ENCODE results near the gene PPP4R4. TPM values are rescaled to one million over a fixed set of nuclear protein-coding genes. Genes with fewer than 3 reads are reported as not detected.

The PPP4R4 gene
- total RNA-seq, 1 donor from 2014 or later, result 25.5 TPM

GRCh38 chr14:94291159-94291905 lies 117.2 kb downstream of the PPP4R4 start:
- no peaks in the 10 kb centered on the region for H3K36me3 ChIP-seq
- no peaks in the 10 kb centered on the region for H3F3A ChIP-seq (ENCODE audit: low read depth)
- H3K27ac Mint-ChIP-seq, result no peak overlapping the region
- no peaks in the 10 kb centered on the region for H3K36me3 Mint-ChIP-seq
- H3K4me2 ChIP-seq, result no peak overlapping the region
- H3K27me3 Mint-ChIP-seq (ENCODE audit: insufficient read depth, low read depth), result peaks cover 2% of the 10 kb centered on the region
- H3K9me3 Mint-ChIP-seq, result no peaks in the 10 kb centered on the region
- no peaks in the 10 kb centered on the region for H4K20me1 ChIP-seq (ENCODE audit: low read depth)
- H3K4me3 Mint-ChIP-seq, result no peak overlapping the region
- H3K27me3 ChIP-seq, result no peaks in the 10 kb centered on the region
- H3K4me1 ChIP-seq, result peaks cover 6% of the 10 kb centered on the region
- no peak overlapping the region for H2AFZ ChIP-seq (replicated peaks)
- H3K4me3 ChIP-seq, result no peak overlapping the region
- H3K4me1 Mint-ChIP-seq, result peaks cover 3% of the 10 kb centered on the region
- TF ChIP-seq CTCF (IDR thresholded peaks at IDR 0.05) (no peak), EZH2 (IDR thresholded peaks at IDR 0.05) (no peak)
- no peak for DNase-seq (ENCODE audit: low spot score)
- H3K9me3 ChIP-seq (ENCODE audit: low read depth), result no peaks in the 10 kb centered on the region
- no peak overlapping the region for H3K27ac ChIP-seq
- H3K9ac ChIP-seq, result no peak overlapping the region
- no peaks in the 10 kb centered on the region for H3K79me2 ChIP-seq (ENCODE audit: low read depth)

GRCh38 chr14:94291906-94292525 lies 117.9 kb downstream of the PPP4R4 start:
- Histone ChIP-seq H3K27me3 (no peaks in the 10 kb centered on the region), H3K9ac (no peak overlapping the region), H3K27ac (no peak overlapping the region), H3K36me3 (no peaks in the 10 kb centered on the region), H3F3A (ENCODE audit: low read depth) (no peaks in the 10 kb centered on the region), H4K20me1 (ENCODE audit: low read depth) (no peaks in the 10 kb centered on the region), H3K4me1 (peaks cover 6% of the 10 kb centered on the region), H3K4me3 (no peak overlapping the region), H3K9me3 (ENCODE audit: low read depth) (no peaks in the 10 kb centered on the region), H2AFZ (replicated peaks) (no peak overlapping the region), H3K4me2 (no peak overlapping the region), H3K79me2 (ENCODE audit: low read depth) (no peaks in the 10 kb centered on the region)
- H3K9me3 Mint-ChIP-seq, result no peaks in the 10 kb centered on the region
- H3K4me1 Mint-ChIP-seq, result peaks cover 3% of the 10 kb centered on the region
- DNase-seq (ENCODE audit: low spot score), result no peak
- no peaks in the 10 kb centered on the region for H3K36me3 Mint-ChIP-seq
- peaks cover 2% of the 10 kb centered on the region for H3K27me3 Mint-ChIP-seq (ENCODE audit: insufficient read depth, low read depth)
- no peak overlapping the region for H3K4me3 Mint-ChIP-seq
- H3K27ac Mint-ChIP-seq, result no peak overlapping the region
- TF ChIP-seq EZH2phosphoT487 (IDR thresholded peaks at IDR 0.05) (no peak), CTCF (IDR thresholded peaks at IDR 0.05) (no peak), EZH2 (IDR thresholded peaks at IDR 0.05) (no peak)

DNA sequence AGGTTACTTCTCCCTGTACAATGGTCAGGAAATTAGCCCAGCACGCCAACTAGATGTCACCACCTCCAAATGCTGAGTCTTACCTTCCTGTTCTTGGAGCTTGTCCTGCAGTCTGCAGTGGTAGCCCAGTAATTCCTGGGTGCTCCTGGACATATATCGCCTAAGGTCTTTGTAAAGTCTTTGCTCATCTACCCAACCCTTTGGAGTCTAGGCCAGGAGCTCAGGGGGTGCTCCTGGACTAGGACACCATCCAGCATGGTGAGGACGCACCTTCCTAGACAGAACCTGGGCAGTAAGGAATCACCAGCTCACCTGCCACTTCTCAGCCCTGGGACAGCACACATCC lies 118.4 kb downstream of the PPP4R4 start:
- H3F3A ChIP-seq (ENCODE audit: low read depth), result no peaks in the 10 kb centered on the region
- peaks cover 2% of the 10 kb centered on the region for H3K27me3 Mint-ChIP-seq (ENCODE audit: insufficient read depth, low read depth)

More for the DNA sequence above, 118.4 kb downstream of the PPP4R4 start:
- peaks cover 6% of the 10 kb centered on the region for H3K4me1 ChIP-seq
- no peaks in the 10 kb centered on the region for H3K27me3 ChIP-seq
- no peaks in the 10 kb centered on the region for H3K36me3 ChIP-seq
- no peaks in the 10 kb centered on the region for H3K36me3 Mint-ChIP-seq
- no peak overlapping the region for H3K27ac Mint-ChIP-seq
- TF ChIP-seq EZH2phosphoT487 (IDR thresholded peaks at IDR 0.05) (no peak), EZH2 (IDR thresholded peaks at IDR 0.05) (no peak), CTCF (IDR thresholded peaks at IDR 0.05) (no peak)
- no peak overlapping the region for H2AFZ ChIP-seq (replicated peaks)
- no peak overlapping the region for H3K27ac ChIP-seq
- no peaks in the 10 kb centered on the region for H3K9me3 ChIP-seq (ENCODE audit: low read depth)
- no peak overlapping the region for H3K9ac ChIP-seq
- no peaks in the 10 kb centered on the region for H4K20me1 ChIP-seq (ENCODE audit: low read depth)
- H3K4me1 Mint-ChIP-seq, result peaks cover 3% of the 10 kb centered on the region
- H3K4me3 ChIP-seq, result no peak overlapping the region
- no peak overlapping the region for H3K4me2 ChIP-seq
- H3K4me3 Mint-ChIP-seq, result no peak overlapping the region
- H3K9me3 Mint-ChIP-seq, result no peaks in the 10 kb centered on the region
- H3K79me2 ChIP-seq (ENCODE audit: low read depth), result no peaks in the 10 kb centered on the region
- DNase-seq (ENCODE audit: low spot score), result no peak
